ENCODE measurements around the gene ERG28.
A peak's percentile ranks its signal among the peaks of the same experiment; 100 is the strongest.
"Not testable (repeated sequence)": the region's sequence is repeated elsewhere in the genome, so short reads cannot be mapped to it uniquely, and the experiment has no call there.

ERG28 gene, protein sequence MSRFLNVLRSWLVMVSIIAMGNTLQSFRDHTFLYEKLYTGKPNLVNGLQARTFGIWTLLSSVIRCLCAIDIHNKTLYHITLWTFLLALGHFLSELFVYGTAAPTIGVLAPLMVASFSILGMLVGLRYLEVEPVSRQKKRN

DNA sequence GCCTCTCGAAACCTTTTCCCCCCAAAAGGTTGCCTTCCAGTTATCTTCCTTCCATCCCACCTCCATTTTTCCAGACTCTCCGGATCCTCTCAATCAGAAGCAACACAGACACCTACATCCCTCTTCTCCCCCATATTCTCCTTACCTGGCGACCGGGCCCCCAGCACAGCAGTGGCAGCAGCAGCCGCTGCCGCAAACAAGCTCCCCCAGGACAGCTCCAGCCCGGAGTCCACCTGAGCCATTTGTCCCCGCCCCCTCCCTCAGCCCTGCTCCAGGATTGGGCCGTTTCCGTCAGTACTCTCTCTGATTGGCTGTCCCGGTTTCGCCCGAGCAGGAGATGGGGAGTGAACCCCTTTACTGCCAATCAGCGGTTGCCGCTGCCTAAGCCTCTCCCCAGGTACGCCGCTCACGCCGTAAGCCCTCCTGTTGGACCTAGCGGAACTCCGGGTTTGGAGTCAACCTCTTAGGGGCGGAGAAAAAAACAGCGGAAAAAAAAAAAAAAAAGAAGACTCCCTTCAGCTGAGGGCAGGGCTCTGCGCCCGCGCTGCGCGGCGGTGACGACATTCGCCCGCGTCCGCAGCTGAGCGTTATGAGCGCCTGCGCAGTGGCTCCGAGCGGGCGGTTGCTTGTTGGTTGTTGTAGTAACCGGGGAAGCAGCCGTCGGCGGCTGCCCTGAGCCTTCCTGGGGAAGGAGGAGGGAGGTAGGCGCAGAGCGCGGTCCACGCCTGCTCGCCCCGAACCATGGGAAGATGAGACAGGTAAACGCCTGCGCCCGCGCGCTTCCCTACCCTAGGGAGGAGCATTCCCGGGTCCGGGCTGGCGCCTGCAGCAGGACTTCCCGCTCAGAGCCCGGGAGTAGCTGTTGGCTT lies at the start of gene ERG28, which contains the start of gene TTLL5:
TSS of gene ERG28 (minus strand) at position 247 of the 869 bp plus-strand sequence. CDS start 3,374 bp downstream, outside the sequence.
TSS of gene TTLL5 (plus strand) at position 617 of the 869 bp plus-strand sequence. CDS start 1,904 bp downstream, outside the sequence.
- peak; percentile 100 for DNase-seq

DNA sequence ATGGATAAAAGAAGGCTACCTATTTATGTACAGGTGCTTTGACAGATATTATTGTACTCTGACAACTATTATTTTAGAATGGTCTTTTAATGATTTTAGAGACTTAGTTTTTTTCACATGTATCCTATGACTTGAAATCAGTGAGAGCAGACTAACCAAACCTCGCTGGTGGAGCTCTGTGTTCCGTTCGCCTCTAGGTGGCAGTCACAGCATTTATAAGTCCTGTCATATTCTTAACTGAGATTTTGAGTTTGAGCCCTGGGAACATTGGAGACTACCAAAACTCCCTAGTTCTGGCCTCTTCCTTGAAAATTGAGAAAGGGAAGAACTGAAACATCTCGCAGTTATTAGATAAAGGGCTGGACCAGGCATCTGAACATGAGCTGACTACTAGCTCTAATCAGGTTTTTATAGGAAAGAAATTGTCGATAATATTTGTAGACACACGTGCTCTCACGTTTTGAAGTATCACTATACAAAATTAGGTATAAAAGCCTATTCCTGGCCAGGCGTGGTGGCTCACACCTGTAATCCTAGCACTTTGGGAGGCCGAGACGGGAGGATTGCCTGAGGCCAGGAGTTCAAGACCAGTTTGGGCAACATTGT lies 48.6 kb upstream of the ERG28 start:
- DNase-seq: peak; percentile 68

DNA sequence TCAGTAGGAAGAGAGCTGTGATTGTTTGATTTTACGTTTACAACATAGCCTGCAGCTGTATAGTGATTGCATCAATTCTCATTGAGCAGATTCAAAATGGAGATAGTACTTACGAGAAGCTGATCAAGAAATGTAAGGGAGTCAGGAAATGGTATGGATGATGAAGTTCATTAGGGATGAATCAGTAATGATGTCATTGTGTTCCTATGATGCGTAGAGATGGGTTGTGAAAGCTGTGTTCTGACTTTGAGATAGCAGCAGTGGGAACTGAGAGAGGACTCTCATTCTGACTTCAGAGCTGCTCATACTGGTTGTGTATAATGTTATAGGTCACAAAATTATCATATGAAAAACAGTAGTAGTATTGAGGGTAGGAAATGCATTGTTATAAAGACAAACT lies 44.3 kb upstream of the ERG28 start:
- DNase-seq: no peak

DNA sequence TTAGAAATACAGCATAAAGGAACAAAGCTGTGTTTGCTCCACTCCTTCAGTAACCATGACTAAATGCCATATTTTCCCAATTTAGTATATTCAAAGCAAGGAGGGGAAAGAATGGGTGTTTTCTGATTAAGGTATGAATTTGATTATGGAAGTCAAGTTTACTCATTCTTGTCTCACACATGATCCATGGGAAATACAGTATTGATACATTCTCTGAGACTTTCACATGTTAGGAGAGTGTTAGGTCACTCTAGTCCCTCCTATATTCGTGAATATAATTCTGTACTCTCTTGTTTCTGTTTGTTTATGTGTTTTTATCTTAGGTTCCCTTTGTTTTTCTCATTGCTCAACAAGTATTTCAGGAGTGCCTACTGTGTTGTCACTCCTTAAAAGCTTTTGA lies 42.8 kb upstream of the ERG28 start:
- DNase-seq: no peak

DNA sequence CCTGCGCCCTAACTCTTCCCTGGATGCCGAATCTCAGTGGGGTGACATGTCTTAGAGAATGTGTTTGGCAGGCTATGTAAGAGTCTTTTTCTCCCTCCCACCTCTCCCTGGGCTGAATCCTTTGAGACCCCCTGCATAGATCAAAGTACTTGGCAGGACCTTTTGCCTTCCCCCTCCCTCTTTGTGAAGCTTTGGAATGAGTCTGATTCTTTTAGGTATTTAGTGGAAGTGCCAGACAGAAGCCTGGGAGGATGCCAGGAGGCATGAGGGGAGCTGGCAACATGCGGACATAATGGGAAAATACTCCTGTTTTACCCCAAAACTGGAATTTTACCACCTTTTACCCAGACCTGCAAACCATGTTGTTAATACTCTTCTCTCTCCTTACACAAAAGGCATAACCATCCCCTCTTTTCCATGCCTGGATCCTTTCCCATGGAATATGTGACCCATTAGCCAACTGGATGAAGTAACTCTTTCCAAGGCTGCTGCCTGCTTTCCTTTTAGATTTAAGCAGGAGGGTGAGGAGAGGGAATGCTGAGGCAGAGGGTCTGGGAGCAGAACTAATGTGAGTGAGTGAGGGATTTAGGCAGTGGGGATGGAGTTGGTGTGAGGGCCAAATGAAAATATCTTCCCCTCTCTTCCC lies 42.1 kb upstream of the ERG28 start:
- no peak for DNase-seq

DNA sequence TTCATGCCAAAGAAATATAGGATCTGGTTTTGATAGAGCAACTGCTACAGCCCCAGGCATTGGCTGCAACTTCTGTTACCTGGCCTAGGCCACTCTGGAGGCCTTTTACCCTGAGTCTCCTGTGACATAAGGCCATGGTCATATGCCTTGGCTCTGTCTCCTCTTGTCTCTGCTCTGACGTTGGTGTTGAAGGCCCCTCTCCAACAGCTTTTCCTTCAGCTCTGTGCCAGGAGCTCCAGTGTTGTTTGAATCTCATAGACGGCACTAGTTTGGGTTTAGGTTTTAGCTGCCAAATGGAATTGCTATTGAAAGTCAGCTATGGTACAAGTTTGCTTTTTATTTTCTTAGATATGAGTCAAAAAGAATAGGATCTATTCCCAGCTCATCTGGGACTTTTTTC lies 41.4 kb upstream of the ERG28 start:
- no peak for DNase-seq

DNA sequence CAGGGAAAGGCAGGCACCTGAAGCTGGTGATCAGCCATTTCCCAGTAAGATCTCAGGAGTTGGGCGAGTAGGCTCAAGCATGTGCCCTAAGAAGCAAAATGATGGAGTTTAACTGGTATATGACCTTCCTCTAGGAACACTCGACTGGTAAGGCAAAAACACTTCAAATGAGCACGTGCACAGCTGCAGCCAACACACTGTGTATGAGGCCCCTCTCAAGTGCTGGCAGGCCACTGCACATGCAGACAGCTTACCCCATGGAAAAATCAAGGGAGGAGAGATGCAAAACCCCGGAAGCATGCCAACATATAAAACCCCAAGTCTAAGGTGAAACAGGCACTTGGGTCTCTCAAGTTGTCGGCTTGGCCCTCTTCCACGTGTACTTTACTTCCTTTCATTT lies 39.6 kb upstream of the ERG28 start:
- DNase-seq: no peak

DNA sequence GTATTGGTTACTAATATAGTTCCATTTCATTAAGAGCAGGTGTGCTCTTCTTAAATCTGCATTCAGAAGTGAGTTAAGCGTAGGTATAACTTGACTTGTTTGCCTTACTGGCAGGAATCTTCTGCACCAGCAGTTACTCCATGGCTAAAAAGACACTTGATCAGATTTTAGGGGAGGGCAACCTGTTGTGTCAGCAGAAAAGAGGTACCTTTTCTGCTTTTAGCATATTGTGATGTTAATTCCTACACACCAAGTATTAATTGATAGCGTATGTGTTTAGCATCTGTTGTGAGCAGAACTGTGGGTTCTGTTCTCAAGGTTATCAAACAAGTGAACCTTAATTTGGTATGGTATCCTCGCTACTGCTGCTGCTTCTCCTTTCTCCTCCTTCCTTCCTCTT lies 38.7 kb upstream of the ERG28 start:
- DNase-seq: no peak

DNA sequence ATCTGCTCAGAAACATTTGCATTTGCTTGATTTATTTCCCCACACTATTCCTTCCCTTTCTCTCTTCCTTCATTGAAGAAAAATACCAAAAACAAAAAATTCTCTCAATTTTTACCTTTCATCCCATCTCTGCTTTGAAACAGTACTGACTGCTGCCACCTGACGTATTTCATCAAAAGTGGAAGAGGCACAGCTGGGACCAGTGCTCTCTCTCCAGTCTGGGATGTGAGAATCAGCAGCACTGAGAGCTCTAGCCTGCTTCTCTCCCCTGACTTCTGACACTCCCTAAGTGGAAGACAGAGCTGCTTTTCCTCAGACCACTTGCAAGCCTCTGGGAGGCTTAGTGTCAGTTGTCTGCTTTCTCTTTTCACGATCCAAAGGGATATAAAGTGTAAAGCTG lies 37.2 kb upstream of the ERG28 start:
- no peak for DNase-seq

DNA sequence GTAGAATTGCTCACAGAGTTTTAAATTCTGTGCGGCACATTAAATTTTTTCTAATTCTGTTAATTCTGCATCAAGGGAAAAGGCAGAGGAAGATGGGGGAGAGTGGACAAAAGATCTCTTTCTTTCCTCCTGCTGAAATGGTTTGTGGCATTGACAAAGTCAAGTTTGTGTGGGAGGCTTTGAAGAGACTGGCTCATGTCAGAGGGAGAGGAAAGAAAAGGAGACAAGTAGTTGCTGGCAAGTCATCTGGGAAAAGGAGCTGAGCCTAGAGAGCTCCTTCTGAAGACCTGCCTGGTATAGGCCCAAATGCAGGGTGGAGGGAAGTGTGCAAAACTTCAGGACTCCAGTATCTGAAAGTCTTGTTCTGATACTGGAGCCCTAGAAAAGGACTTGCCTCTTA lies 36.7 kb upstream of the ERG28 start:
- no peak for DNase-seq

DNA sequence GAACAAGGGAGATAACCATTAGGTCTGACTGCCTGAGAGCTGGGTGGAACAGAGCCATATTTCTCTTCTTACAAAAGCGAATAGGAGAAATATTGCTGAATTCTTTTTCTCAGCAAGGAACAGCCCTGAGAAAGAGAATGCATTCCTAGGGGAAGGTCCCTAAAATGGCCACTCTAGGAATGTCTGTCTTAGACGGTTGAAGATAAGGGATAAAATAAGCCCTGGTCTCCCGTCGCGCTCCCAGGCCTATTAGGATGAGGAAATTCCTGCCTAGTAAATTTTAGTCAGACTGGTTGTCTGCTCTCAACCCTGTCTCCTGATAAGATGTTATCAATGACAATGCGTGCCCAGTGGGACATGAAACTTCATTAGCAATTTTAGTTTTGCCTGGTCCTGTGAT lies 34.3 kb upstream of the ERG28 start:
- not testable (repeated sequence) for DNase-seq

DNA sequence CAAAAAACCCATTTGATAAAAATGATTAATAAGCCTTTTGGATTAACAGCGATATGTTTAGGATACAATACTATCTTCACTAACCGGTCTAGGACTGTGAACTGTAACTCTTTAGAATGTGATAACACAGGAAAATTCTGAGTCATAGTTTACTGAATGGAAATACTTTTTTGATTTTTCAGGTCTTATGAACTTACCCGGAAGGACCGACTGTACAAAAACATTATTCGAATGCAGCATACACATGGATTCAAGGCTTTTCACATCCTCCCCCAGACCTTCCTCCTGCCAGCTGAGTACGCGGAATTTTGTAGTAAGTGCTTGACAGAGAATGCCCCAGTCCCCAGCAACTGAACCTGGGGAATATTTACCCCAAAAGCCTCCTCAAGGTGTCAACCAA lies 29.3 kb upstream of the ERG28 start:
- DNase-seq: no peak

DNA sequence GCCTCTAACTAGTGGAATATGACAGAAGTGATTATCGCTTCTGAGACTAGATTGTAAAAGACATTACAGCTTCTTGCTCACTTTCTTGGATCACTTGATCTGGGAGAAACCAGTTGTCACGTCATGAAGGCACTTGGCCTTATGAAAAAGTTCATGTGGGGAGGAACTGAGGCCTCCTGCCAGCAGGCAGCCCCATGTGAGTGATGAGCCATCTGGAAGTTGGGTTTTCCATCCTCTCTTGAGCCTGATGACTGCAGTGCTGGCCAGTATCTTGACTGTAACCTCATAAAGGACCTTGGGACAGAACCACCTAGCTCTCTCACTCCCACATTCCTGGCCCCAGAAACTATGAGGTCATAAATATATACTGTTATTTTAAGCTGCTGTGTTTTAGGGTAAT lies 28.3 kb upstream of the ERG28 start:
- no peak for DNase-seq

DNA sequence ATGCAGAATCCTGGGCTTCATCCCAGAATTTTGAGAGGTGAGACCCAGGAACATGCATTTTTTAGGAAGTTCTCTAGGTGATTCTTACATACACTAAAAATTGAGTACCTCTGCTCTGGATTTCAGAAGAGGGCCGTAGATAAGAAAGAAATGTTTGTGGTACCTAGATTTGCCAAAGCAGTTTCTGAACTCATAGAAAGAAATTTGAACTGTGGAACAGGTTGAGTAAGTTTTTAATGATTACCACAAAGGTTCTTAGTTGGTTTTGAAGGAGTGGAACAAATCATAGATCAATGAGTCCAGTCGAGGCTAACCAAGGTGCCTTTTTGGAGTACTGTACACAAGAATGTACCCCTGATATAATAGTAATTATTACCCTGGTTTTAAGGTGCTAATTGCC lies 25.2 kb upstream of the ERG28 start:
- DNase-seq: no peak

DNA sequence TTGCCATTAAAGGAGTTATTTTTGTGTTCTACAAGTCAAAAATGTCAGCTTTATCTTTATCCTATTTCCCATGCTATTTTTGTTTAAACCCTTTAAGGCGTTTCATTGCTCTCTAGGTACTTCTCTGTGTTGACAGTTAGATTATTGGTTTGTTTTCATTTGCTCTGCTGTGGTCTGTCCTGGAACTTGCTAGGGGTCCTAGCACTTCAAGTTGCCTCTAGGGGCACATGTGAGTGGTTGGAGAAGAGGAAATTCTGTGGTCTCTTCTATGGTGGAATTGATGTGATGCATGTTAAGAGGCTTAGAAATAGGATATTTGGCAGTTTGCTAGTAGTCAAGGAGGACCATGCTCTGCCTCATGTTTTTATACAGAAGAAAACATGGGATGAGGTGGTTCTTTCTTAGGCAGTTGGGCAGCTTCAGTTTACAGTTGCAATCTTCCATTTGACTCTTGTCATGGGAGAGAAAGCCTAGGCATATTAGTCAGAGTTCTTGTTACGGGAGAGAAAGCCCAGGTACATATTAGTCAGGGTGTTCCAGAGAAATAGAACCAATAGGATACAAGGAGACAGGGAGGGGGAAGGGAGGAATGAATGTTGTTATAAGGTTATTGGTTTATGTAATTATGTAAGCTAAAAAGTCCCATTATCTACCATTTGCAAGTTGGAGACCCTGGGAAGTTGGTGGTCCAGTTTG lies 14.7 kb upstream of the ERG28 start:
- DNase-seq: no peak

DNA sequence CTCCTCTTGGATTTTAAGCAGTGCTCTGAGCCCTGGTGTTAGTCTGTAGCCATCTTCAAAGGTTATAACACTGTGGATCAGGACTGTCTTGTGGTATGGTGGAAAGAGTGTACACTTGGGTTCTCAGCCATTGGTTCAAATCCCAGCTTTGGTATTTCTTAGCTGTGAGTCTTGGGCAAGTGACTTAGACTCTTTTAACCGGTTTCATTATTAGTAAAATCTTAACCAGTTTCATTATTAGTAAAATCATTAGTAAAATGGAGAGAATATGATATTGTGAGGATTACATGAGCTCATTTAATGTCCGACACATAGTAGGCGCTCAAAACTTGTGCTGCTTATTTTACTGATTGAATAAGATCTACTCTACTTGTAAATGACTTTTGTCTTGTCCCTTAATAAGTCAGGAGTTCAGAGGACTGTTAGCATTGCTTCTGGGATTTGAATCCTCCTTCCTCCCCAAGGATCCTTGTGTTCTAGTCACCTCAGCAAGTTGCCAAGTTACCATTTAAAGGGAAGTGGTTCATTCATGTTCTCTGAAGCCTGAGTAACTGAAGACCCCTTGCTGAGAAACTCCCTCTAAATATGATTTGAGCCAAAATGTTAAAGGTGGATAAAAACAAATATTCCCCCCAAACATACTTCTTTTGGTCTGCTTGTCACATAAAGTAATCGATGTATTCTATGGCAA lies 12.8 kb upstream of the ERG28 start:
- DNase-seq: no peak

DNA sequence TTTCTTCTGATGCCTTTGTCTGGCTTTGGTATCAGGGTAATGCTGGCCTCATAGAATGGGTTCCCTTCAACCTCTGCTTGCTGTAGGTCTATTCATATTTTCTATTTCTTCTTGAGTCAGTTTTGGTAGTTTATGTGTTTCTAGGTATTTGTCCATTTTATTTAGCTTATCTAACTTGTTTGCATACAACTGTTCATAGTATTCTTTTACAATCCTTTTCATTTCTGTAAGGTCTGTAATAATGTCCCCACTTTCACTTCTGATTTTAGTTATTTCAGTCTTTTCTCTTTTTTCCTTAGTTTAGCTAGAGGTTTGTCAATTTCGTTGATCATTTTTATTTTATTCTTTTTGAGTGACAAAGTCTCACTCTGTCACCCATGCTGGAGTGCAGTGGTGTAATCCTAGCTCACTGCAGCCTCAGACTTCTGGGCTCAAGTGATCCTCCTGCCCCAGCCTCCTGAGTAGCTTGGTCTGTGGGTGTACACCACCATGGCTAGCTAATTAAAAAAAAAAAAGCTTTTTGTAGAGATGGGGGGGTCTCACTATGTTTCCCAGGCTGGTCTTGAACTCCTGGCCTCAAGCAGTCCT lies 12.0 kb upstream of the ERG28 start:
- DNase-seq: no peak

DNA sequence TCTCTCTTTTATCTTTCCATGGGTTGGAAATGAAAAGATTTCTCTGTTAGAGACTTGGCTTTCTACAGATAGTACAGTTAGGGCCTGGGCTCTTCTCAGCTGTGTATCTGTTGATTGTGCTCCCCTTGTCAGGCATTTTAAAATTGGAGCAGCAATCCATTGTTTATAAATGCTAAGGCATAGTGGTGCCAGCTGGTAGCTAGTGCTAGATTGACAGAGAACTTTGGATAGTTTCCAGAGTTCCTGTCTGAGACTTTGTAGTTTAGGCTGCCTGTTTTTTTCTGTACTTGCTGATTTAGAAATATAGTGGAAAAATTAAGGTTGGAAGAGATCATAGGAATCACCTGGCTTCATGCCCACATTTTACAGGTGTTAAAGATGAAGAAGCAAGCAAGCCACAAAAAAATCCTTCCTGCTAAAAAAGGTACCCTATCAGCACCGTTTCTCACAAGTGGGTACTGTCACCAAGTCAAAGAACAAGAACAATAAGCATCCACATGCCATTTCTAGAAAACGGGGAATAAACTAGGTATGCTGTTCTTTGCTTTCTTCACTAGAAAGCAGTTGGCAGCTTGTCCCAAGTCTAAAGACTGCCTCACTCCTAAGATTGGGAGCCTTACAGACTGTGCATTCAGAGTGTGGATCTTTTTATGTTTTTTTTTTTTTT lies 6.6 kb upstream of the ERG28 start:
- DNase-seq: no peak

DNA sequence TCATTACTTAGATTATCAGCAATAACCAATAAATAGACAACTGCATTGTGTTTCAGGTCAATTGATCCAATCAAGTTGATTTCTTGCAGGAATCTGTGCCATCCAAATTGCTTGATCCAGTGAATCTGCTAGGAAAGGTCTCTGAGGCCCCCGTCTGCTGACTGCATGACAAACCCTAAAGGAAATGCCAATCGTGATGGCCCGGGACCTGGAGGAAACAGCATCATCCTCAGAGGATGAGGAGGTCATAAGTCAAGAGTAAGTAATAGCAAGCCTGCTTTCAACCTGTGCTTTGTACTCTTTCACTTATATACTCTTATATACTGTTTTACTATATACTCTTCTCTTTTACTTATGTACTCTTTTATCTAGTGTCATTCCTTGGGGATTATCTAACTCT lies 2.3 kb upstream of the ERG28 start:
- no peak for DNase-seq

DNA sequence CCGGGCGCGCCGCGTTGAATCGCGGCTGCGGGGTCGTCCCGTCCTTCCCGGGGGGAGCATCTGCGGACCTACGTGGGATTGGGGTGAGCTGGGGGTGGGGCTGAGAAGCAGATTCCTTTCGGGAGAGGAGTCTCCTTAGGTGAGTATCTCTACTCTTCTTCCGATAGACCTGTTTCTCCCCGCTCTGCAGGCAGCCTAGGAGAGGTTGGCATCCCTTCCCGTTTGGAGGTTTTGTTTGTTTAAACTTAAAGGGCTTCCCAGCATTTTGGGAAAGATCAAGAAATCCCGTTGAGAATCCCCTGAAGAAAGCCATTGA lies 781 bp upstream of the ERG28 start:
- no peak for DNase-seq

DNA sequence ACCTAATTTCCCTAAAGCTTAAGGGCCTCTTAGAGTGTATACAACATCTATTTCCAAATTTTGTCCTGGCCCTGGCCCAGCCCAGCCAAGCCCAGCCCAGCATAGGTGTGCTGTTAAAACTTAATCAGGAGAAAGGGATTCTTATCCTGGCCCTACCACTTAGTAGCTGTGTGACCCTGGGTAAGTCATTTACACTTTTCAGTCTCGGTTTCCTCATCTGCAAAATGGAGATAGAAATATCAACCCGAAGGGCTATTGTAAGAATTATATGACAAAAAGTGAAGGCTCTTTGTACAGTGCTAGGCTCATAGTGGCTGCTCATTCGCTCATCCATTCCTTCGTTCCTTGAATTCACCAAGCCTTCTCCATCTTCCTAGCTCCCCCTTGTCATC lies 442 bp downstream of the ERG28 start:
- no peak for DNase-seq

DNA sequence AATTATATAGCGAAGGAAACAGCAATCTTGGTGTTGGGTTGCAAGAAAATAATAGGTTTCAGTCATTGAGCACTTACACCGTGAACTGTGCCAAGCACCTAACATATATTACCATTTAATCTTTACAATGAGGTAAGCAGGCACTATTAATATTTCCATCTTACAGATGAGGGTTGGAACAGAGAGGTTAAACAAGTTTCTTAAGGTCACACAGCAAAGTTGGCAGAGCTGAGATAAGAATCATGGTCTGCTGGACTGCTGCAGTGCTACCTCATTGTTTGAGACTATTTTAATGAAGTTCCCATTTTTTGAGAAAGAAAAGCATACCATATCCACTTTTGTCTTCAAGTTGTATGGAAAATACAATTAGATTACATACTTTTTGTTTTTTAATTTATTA lies 1.7 kb downstream of the ERG28 start:
- no peak for DNase-seq
